Measurements from ENCODE around the gene CHCHD3.

GRCh38 chr7:132854238-132854637, 227.7 kb downstream of the CHCHD3 start:
- TF ChIP-seq, protein P1, sequence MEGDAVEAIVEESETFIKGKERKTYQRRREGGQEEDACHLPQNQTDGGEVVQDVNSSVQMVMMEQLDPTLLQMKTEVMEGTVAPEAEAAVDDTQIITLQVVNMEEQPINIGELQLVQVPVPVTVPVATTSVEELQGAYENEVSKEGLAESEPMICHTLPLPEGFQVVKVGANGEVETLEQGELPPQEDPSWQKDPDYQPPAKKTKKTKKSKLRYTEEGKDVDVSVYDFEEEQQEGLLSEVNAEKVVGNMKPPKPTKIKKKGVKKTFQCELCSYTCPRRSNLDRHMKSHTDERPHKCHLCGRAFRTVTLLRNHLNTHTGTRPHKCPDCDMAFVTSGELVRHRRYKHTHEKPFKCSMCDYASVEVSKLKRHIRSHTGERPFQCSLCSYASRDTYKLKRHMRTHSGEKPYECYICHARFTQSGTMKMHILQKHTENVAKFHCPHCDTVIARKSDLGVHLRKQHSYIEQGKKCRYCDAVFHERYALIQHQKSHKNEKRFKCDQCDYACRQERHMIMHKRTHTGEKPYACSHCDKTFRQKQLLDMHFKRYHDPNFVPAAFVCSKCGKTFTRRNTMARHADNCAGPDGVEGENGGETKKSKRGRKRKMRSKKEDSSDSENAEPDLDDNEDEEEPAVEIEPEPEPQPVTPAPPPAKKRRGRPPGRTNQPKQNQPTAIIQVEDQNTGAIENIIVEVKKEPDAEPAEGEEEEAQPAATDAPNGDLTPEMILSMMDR (IDR thresholded peaks at IDR 0.05), result no peak
- no peak for TF ChIP-seq POLR2A (IDR thresholded peaks at IDR 0.05)

Data from thyroid gland (tissue), 4 donors.